Stimulated activated CD4-positive, alpha-beta T cell treated with anti-CD3 and anti-CD28 coated beads, Interleukin-1b, Interleukin-23, amount 100 ng/mL, for 1 hour (primary cell): ENCODE measurements around the gene ALG12.

Experiments
- DNase-seq, 2 donors: peaks; one replicate each; pipeline ENCODE4 v3.0.0-alpha.2; 2020; ENCODE audit warnings: low read depth in 2 of 2

Gene ALG12

GRCh38 chr22:49957826-49958365 lies 39.7 kb upstream of the ALG12 start:
- DNase-seq, result no peak

GRCh38 chr22:49956914-49957825 lies 38.9 kb upstream of the ALG12 start:
- no peak for DNase-seq

- DNase-seq, result no peak
These were observed 38.2 kb upstream of the ALG12 start for GRCh38 chr22:49956418-49956770.

- DNase-seq, result no peak
These were observed 37.6 kb upstream of the ALG12 start for GRCh38 chr22:49955581-49956417.

GRCh38 chr22:49954991-49955580 lies 36.8 kb upstream of the ALG12 start:
- no peak for DNase-seq

GRCh38 chr22:49954354-49954753 lies 36.1 kb upstream of the ALG12 start:
- no peak for DNase-seq

- DNase-seq, result no peak
These were observed 35.6 kb upstream of the ALG12 start for GRCh38 chr22:49953680-49954344.

GRCh38 chr22:49953027-49953679 lies 34.9 kb upstream of the ALG12 start:
- no peak for DNase-seq

- no peak for DNase-seq
These were observed 34.0 kb upstream of the ALG12 start for GRCh38 chr22:49951986-49952896.

- DNase-seq, result no peak
These were observed 33.4 kb upstream of the ALG12 start for GRCh38 chr22:49951678-49951985.

GRCh38 chr22:49951000-49951677 lies 32.9 kb upstream of the ALG12 start:
- DNase-seq, result no peak

GRCh38 chr22:49950396-49950994 lies 32.3 kb upstream of the ALG12 start:
- DNase-seq, result no peak

- DNase-seq, result no peak
These were observed 31.7 kb upstream of the ALG12 start for GRCh38 chr22:49949914-49950292.

- DNase-seq, result no peak
These were observed 31.0 kb upstream of the ALG12 start for GRCh38 chr22:49948958-49949913.

- DNase-seq, result no peak
These were observed 30.1 kb upstream of the ALG12 start for GRCh38 chr22:49948116-49948957.

- DNase-seq, result no peak
These were observed 29.0 kb upstream of the ALG12 start for GRCh38 chr22:49947296-49947622.

- no peak for DNase-seq
These were observed 28.5 kb upstream of the ALG12 start for GRCh38 chr22:49946612-49947295.
